Measurements from ENCODE around the gene SMS.
A peak's percentile ranks its signal among the peaks of the same experiment; 100 is the strongest.

The SMS gene

DNA sequence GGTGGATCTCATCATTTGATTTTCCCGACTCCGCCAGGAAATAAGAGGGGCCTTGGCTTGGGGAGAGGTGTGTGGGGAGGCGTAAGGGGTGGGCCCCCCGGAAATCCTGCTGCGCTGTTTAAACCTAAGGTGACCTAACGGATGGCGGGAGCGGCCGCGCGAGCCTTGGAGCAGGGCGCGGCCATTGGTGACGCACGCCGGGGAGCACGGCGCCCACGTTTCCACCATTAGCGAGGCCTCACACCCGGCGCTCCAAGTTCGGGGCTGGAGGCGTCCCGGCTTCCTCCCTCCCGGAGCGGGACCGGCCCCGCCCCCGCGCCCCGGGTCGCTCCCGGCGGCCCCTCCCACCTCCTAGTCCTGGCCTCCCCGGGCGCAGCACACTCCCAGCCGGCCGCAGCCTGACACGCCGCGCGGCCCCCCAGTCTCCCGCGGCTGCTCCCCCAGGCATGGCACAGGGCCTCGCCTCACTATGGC lies at the start of gene SMS:
SMS (plus strand) TSS at position 354 of the 474 bp plus-strand sequence; CDS start at position 470, 116 bp downstream.
- intact Hi-C loops (cut with DNase I), result no loop called here
- peak; percentile 21 to 92 (median 62) for DNase-seq

DNA sequence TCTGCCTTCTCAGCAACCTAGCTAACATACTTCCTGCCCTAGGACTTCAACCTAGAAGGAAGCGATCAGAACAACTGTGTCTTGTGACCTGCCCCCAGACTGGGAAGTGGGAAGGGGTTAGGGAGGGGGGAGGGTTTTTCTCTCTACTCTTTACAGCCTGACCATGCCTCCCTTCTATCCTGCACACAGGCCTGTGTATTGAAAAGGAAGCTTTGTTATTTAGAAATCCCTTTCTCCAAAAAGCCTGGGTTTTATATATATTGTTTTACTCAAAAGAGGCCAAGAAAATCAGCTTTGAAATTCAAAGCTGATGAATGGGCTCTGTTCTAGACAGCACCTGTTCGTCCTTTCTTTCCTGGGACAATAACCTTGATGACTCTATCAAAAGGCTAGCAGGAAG lies 35.2 kb upstream of the SMS start:
- DNase-seq, result no peak
- intact Hi-C loops (cut with DNase I), result no loop called here

DNA sequence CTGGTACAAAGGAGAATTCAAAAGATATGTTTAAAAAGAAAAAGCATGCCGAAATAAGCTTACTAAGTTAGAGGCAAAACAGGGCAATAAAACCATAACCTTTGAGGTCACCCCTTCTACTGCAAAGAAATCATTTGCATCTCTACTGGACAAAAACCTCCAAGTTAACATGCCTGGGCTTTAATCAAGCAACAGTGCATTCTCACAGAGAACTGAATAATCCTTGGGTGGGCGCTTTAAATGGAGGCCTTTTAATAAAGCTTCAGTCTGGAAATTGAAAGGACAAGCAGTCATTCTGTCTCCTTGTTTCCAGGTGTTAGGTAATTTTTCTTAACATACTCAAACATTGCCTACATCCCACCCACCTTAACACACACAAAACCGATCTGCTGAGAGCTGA lies 34.6 kb upstream of the SMS start:
- intact Hi-C loops (cut with DNase I), result no loop called here
- no peak for DNase-seq

DNA sequence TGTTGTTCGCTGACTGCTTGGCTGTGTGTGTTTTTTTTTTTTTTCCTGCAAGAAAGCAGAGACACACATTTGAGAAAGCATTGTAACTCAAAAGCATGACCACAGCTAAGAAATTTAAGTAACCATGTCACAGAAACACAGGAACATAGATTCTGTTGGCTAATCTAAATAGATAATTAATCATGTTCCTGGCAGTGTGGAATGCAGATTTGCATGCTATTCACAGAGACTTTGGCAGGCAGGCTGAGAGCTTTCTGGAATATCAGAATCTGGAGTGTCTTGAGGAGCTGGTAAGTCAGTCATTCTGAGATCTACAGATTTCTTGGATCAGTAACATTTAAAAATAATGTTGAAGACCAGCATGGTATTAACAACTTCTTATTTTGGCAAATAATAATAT lies 33.2 kb upstream of the SMS start:
- no peak for DNase-seq

DNA sequence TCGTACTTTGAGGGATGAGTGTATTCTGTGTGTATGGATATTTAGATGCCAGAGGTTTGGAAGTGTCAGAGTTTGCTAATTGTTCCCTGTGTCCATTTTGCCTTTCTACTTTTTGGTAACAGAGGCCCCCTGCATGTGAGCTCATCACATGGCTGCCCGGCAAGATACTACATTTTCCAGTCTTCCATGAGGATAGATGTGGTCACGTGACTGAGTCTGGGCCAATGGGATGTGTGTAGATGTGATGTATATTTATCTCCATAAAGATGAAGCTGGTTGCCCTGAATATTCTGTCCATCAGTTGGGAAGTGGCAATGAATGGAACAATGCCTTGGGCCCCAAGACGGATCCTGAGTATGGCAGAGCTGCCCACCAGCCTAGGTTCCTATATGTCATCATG lies 29.0 kb upstream of the SMS start:
- intact Hi-C loops (cut with DNase I), result no loop called here
- DNase-seq, result no peak

More for the DNA sequence above, 33.2 kb upstream of the SMS start:
- intact Hi-C loops (cut with DNase I), result no loop called here

DNA sequence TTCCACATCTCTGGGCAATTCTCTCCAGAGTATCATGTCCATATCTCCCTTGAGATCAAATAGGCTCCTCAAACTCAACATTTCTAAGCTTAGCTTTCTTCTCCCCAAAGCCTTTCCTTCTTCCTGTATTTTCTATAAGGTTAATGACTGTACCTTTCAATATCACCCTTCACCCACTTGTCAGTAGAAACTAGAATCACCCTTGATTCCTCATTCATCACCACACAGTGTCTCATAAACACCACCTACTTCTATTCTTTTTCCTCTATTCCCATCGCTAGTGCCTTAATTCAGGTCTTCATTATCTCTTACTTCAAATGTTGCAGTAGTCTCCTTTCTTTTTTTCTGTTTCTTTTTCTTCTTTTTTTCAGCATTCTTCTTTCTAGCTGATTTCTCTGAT lies 28.3 kb upstream of the SMS start:
- DNase-seq, result no peak
- intact Hi-C loops (cut with DNase I), result no loop called here

DNA sequence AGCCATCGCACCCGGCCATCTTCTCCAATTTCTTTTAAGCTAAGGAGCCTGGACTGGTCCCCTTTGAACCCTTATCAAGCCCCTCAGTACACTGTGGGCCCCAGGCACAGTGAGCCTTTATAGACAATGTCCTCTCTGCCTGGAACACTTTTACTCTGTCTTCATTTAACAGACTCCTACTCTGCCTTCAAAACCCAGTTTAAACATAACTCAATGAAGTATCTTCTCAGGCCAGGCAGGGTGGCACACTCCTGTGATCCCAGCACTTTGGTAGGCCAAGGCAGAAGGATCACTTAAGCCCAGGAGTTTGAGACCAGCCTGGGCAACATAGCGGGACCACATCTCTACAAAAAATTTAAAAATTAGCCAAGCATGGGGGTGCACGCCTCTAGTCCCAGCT lies 27.5 kb upstream of the SMS start:
- no peak for DNase-seq
- intact Hi-C loops (cut with DNase I), result no loop called here

DNA sequence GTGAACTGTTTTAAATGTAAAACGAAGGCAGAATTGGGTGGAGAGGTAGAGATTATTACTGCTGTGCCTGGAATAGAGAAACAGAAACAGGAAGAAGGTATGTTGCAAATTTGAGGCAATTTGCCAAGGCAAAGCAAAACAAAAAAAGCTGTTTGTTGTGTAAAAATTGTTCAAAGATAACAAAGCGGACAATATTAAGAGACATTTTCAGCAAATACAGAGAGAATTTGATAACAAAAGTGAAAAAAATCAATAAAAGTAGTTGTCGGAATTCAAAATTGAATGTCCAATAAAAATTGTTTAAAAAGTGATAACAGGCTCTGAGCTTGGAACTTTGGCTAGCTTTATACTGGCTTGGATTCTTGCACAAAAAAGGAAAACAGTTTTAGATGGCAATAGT lies 14.4 kb upstream of the SMS start:
- DNase-seq, result no peak
- intact Hi-C loops (cut with DNase I), result no loop called here

DNA sequence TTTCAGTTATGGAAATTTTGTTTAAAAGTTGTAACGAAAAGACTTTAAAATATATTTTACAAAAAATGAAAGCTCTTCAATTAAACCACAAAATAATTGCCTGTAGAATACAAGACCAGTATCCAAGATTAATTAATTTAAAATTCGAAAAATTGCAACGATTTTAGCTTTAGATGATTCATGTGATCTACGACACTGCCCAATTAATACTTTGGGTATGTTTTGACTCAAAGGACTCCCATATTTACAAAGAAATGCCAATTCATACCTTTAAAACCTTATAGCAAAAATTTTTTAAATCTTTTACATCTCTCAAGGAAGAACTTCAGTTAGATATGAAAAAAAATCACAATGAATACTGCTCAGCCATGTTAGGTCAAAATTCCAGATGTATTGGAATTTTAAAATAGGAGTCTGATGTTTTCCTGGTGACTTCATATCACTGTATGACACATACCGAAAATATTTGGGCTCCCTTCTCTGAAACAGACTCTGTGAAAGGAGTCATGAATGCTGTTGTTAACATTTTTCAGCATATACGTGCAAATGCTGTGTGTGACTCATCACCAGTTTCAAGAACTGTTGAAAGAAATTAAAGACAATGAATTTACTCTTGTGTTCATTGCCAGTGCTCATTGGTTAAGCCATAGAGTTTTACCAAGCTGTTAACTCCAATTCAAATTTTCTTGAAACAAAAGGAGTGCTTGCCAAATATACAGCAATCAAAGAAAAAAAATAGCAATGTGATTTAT lies 13.8 kb upstream of the SMS start:
- intact Hi-C loops (cut with DNase I), result no loop called here
- DNase-seq, result no peak

DNA sequence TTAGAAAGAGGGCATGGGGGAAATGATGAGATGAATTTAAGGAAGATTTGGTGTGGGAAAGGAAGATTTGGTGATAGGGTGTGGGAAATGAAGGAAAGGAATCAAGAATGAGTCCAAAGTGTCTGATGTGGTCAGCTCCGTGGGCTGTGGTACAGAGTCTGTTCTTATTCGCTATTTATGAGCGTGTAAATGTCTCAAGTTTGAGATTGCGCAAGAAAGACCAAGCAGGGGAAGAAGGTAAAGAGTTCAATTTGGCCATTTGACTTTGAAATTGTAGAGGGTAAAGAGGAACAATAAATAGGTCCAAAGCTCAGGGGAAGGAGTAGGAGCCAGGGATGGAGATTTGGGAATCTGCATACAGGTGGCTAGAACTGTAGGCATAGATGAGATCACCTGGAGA lies 11.3 kb upstream of the SMS start:
- DNase-seq, result no peak
- intact Hi-C loops (cut with DNase I), result no loop called here

DNA sequence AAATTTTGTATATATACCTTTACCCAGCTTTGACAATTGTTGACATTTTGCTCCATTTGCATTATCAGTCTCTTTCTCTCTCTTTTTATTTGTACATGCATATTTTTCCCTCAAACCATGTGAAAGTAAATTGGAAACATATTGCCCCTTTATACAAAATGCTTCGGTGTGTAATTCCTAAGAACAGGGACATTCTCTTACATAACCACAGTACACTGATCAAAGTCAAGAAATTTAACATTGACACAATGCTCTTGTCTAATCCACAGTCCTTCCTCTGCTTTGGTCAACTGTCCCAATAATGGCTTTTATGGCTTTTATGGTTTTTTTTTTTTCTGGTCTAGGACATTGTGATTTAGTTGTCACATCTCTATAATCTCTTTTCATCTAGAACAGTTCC lies 9.5 kb upstream of the SMS start:
- DNase-seq, result no peak
- intact Hi-C loops (cut with DNase I), result no loop called here

DNA sequence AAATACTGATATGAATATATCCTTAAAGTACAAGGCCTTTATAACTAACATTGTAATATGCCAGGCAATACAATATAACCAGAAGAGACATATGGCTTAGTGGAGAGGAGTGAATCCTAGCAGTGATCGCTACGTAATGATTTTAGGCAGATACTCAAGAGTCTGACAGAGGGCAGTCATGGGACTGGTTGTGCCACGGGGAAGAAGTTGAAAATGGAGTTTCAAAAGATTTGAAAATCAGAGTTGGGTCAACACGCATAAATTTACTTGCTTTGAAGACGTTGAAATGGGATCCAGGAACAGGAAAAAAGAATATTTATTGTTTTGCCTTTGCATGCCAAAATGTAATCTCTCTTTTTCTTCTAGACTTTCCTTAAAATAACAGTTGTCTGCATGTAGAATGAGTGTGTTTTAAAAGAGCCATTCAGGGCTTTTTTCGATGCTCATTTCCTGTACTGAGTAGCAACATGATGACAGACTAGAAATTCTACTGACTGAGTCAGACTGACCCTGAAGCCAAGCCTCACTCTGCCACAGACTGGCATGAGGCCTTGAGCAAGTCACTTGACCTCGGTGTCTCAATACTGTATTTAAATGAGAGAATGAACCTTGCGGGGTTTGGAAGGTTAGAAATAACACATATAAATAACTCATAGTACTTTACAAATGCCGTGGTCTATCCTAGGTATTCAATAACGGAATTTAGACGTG lies 8.1 kb upstream of the SMS start:
- DNase-seq, result no peak
- intact Hi-C loops (cut with DNase I), result no loop called here

DNA sequence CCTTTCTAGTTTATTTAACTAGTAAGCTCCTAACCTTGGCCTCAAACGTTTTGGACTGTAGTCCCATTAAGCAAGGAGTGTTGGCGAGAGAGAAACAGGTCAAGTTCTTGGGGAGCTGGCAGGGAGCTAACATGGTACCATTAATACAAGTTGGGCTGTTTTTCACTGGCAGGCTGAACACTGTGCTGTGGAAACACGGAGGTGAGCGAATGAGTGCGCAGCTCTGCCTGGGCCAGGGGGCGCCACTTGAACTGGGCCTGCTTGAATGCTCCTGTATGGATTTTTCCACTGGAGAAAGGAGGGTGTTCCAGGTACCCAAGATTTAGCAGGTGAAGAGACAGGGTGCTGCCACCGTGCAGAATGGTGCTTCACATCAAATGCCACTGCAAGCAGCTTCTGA lies 7.4 kb upstream of the SMS start:
- no peak for DNase-seq
- intact Hi-C loops (cut with DNase I), result no loop called here

DNA sequence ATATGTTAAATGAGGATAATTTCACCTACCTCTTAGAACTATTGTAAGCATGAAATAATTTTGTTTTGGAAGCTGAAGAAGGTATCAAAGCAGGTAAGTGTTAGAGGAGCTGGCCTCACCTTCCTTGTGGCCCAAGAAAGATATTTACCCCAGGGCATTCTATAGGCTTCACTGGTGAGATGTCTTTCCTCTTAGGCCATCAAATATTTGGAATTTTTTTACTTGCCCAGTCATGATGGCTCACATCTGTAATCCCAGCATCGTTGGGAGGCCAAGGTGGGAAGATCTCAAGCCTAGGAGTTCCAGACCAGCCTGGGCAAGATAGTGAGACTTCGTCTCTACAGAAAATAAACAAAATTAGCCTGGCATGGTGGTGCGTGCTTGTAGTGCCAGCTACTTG lies 6.1 kb upstream of the SMS start:
- intact Hi-C loops (cut with DNase I), result no loop called here

DNA sequence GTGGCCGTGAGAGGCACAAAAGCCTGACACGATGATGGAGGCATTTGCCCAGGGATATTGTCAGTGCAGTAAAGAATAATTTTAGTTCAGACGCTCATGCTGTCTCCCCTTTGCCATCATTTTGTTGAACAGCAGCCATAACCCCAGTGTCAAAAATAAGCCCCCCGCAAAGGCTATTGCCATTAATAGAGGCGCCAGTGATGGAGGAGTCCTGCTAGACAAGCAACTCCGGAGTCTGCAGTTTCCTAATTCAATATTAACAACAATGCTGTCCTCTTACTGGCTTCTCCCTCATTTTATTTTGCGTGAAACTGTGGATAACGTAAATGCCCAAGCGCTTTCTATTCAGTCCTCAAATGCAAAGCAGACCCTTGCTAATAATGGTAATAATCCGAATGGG lies 603 bp upstream of the SMS start:
- DNase-seq, result no peak

More for the DNA sequence above, 6.1 kb upstream of the SMS start:
- DNase-seq, result no peak

DNA sequence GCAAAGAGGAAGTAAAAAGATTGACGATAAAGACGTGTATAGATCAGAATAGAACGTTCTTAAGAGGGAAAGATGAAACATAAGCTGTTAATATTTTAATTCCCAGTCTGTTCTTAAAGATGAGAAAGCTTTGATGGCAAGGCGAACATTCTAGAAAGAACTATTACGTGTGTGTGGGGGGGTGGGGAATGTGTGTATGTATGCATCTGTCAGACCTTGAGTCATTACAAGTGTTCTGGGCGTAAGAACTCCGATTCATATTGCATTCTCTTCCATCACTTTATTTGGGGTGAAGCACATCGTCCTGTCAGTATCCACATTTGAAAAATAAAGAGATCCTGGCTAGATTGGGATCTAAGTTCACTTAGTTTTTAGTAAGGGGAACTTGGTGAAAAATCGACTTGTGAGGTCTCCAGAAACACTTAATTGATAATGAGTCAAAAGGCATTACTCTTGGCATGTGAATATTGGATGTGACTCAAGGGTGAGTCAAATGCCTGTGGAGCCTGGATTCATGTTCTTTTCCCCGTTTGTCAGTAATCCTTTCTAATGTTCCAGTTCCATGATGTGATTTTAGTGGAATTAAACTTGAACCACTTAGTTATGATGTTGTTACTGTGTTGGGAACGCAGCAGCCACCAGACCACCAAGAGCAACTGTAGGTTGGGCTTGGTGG lies 3.1 kb downstream of the SMS start:
- DNase-seq, result no peak
- intact Hi-C loops (cut with DNase I), result no loop called here

More for the DNA sequence above, 603 bp upstream of the SMS start:
- intact Hi-C loops (cut with DNase I), result no loop called here

DNA sequence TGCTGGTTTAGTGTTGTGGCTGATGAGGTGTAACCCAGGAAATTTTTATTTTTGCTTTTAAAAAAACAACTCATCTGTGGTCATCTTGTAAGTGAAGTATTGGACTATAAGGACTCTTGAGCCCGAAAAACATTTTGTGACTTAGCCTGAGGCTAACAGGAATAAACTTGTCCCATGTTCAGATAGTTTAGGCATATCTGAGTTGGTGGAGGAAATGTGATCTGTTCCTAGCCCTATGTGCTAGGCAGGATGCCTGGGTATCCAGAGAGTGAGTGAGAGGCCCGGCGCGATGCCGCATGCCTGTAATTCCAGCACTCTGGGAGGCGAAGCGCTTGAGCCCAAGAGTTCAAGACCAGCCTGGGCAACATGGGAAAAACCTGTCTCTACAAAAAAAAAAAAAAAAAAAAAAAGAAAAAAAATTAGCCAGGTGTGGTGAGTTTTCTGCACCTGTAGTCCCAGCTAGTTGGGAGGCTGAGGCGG lies 3.7 kb downstream of the SMS start:
- DNase-seq, result no peak
- intact Hi-C loops (cut with DNase I), result no loop called here

DNA sequence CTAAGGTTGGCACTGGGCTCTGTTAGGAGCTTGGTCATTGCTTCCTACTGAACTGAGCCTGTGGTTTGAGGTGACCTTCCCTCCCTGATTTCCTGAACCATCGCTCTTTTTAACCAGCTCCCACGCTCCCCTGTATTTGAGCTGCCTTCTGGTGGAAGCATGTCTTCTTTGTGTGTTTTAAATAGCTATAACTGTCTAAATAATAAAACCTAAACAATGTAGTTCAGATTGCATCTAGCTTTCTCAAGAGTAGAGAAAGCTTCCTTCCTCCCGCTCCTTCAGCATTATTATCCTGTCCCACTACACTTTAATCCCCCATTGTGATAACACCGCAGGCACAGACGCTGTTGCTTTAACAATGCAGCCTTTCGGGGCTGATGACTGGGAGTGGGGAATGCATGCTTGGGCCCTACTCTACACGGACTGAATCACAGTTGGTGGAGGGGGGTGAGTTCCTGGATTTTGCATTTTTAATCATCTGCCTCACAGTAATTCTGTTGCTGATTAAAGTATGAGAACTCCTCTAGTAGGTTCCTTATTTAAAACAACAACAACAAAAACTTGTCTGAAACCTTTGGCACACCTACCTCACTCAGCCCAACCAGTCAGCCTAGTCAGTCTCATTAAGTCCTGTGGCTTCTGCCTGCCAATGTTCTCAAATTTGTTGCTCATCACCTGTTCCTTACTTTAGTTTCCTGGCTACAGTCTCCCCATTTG lies 6.6 kb downstream of the SMS start:
- intact Hi-C loops (cut with DNase I), result no loop called here

DNA sequence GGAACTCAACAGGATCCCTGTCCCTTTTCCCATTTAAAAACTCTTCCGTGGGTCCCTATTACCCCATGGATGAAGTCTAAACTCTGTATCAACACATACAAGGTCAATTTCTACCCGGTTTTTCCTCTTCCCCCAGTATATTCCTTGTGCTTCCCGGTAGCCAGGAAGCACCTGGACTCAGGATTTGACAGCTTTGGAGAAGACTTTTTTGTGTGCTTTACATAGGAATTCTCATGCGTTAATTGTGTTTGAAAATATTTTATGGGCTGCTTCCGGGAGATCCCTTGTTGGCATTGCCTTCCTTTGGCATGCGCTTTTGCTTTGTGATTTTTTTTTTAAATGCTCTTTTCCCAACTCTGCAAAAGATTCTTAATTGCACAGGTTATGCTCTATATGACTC lies 7.2 kb downstream of the SMS start:
- intact Hi-C loops (cut with DNase I), result no loop called here
- no peak for DNase-seq

More for the DNA sequence above, 6.6 kb downstream of the SMS start:
- no peak for DNase-seq

DNA sequence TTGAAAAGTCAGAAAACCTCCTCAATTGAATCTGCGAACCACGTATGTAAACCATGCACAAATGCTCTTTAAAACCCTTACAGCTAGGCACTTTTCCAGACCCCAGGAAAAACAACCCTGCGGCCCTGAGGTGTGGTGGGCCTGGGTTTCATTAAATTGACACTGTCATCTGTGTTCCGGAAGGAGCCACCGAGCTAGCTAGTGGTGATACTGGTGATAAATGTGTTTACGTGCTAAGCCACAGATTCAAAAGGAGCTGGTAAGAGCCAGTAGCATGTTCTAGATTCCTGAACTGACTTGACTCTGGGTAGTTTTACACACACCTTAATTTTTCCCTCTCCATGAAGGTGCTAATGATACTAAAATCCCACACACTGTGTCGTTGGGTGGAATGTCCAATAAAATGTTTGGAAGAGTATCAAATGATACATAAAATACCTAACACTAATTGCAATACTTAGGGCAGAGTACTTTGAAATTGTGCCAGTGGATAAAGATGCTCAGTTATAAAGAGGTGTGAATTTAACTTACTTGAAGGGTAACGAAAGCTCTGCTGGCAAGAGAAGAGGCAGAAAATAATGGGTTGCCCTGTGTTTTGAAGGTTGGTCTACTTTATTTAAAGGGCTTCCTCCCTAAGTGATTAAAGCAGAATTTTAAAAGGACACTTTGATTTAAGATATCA lies 8.5 kb downstream of the SMS start:
- no peak for DNase-seq
- intact Hi-C loops (cut with DNase I), result no loop called here

Data from posterior cingulate gyrus (tissue), 11 donors.